Measurements from ENCODE around the gene ARHGEF4.

Gene ARHGEF4

GRCh38 chr2:131042148-131042775, 205.5 kb downstream of the ARHGEF4 start:
- Histone ChIP-seq H3K36me3 (peaks cover 9 to 32% (median 21%) of the 10 kb centered on the region in 3 donors), H3K9me3 (no peaks in the 10 kb centered on the region), H3K4me1 (peaks cover 0 to 2% (median 0%) of the 10 kb centered on the region in 4 donors), H3K27me3 (no peaks in the 10 kb centered on the region), H3K27ac (no peak overlapping the region), H3K4me3 (no peak overlapping the region)
- DNase-seq: no peak
- intact Hi-C loops (cut with DNase I; ENCODE audit: low total_unique reads): no loop called here
- TF ChIP-seq CTCF (IDR thresholded peaks at IDR 0.05): no peak

GRCh38 chr2:131043199-131044074, 206.7 kb downstream of the ARHGEF4 start:
- no peak overlapping the region for H3K4me3 ChIP-seq
- intact Hi-C loops (cut with DNase I; ENCODE audit: low total_unique reads): no loop called here
- H3K4me1 ChIP-seq: peaks cover 0 to 3% (median 0%) of the 10 kb centered on the region in 4 donors
- no peaks in the 10 kb centered on the region for H3K27me3 ChIP-seq
- no peak for DNase-seq
- no peak overlapping the region for H3K27ac ChIP-seq
- no peaks in the 10 kb centered on the region for H3K9me3 ChIP-seq
- H3K36me3 ChIP-seq: peaks cover 19 to 44% (median 29%) of the 10 kb centered on the region in 3 donors
- no peak for TF ChIP-seq CTCF (IDR thresholded peaks at IDR 0.05)

GRCh38 chr2:131044075-131044756, 207.5 kb downstream of the ARHGEF4 start:
- Histone ChIP-seq H3K27ac (no peak overlapping the region), H3K36me3 (peaks cover 27 to 52% (median 37%) of the 10 kb centered on the region in 3 donors), H3K9me3 (no peaks in the 10 kb centered on the region), H3K4me1 (peaks cover 0 to 3% (median 0%) of the 10 kb centered on the region in 4 donors), H3K27me3 (no peaks in the 10 kb centered on the region), H3K4me3 (no peak overlapping the region)
- intact Hi-C loops (cut with DNase I; ENCODE audit: low total_unique reads): no loop called here
- no peak for DNase-seq
- no peak for TF ChIP-seq CTCF (IDR thresholded peaks at IDR 0.05)

GRCh38 chr2:131044757-131045150, 208.0 kb downstream of the ARHGEF4 start:
- no peak for TF ChIP-seq CTCF (IDR thresholded peaks at IDR 0.05)
- Histone ChIP-seq H3K36me3 (peaks cover 30 to 54% (median 42%) of the 10 kb centered on the region in 3 donors), H3K4me3 (no peak overlapping the region), H3K4me1 (peaks cover 0 to 3% (median 0%) of the 10 kb centered on the region in 4 donors), H3K27ac (no peak overlapping the region), H3K27me3 (no peaks in the 10 kb centered on the region), H3K9me3 (no peaks in the 10 kb centered on the region)
- no peak for DNase-seq
- intact Hi-C loops (cut with DNase I; ENCODE audit: low total_unique reads): no loop called here

GRCh38 chr2:131045286-131046027, 208.7 kb downstream of the ARHGEF4 start:
- H3K4me3 ChIP-seq: no peak overlapping the region
- no peak for DNase-seq
- no peak overlapping the region for H3K27ac ChIP-seq
- H3K4me1 ChIP-seq: peaks cover 0 to 3% (median 0%) of the 10 kb centered on the region in 4 donors
- TF ChIP-seq CTCF (IDR thresholded peaks at IDR 0.05): no peak
- no peaks in the 10 kb centered on the region for H3K27me3 ChIP-seq
- intact Hi-C loops (cut with DNase I; ENCODE audit: low total_unique reads): no loop called here
- peaks cover 37 to 58% (median 46%) of the 10 kb centered on the region in 3 donors for H3K36me3 ChIP-seq
- H3K9me3 ChIP-seq: no peaks in the 10 kb centered on the region
